ENCODE data around the gene ZNF777.

Gene ZNF777

DNA sequence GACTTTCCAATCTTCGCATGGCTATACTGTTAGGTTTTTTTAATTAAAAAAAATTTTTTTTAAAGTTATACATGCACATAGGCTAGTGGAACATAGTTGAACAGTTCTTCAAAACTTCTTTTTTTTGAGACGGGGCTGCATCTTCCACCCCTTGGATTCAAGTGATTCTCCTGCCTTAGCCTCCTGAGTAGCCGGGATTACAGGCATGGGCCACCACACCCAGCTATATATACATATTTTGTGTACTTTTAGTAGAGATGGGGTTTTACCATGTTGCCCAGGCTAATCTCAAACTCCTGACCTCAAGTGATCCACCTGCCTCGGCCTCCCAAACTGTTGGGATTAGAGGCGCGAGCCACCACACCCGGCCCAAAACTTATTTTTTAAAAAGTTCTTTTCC, 17.3 kb downstream of the ZNF777 start:
- Histone ChIP-seq H4K8ac (ENCODE audit: low read depth, low read length) (no peak overlapping the region), H2BK15ac (ENCODE audit: low read length) (no peak overlapping the region), H3K79me1 (ENCODE audit: low read depth, low read length) (no peaks in the 10 kb centered on the region), H2AFZ (ENCODE audit: low read length) (no peak overlapping the region), H3K14ac (ENCODE audit: low read length) (no peak overlapping the region), H3K9me3 (replicated peaks in 1 of 2; ENCODE audit: control insufficient read depth in 2 of 2, insufficient read depth in 1 of 2, low read depth in 1 of 2, low read length in 2 of 2) (no peaks in the 10 kb centered on the region), H3K4me2 (ENCODE audit: insufficient read depth, low read length, poor library complexity, severe bottlenecking) (no peak overlapping the region), H2BK120ac (ENCODE audit: low read depth, low read length) (no peak overlapping the region), H3K4me3 (ENCODE audit: low read length in 2 of 2) (no peak overlapping the region), H2AK5ac (ENCODE audit: low read depth, low read length) (no peak overlapping the region), H3K18ac (ENCODE audit: low read length) (no peak overlapping the region), H2BK5ac (ENCODE audit: low read length) (no peak overlapping the region), H4K91ac (ENCODE audit: low read depth, low read length, poor library complexity) (no peak overlapping the region), H3K9ac (ENCODE audit: low read depth, low read length, poor library complexity) (no peak overlapping the region), H3K4ac (ENCODE audit: low read length) (no peak overlapping the region), H3K36me3 (replicated peaks in 1 of 2; ENCODE audit: control insufficient read depth in 2 of 2, insufficient read depth in 2 of 2, low read length in 2 of 2) (peaks cover 15 to 76% of the 10 kb centered on the region in 2 donors), H3K27me3 (ENCODE audit: control insufficient read depth in 3 of 3, insufficient read depth in 3 of 3, low read depth in 1 of 3, low read length in 3 of 3) (no peaks in the 10 kb centered on the region), H3K4me1 (ENCODE audit: control insufficient read depth in 2 of 2, insufficient read depth in 1 of 2, low read depth in 1 of 2, low read length in 2 of 2) (no peaks in the 10 kb centered on the region), H2BK12ac (ENCODE audit: low read length) (no peak overlapping the region), H3K23ac (ENCODE audit: low read depth, low read length, poor library complexity) (no peak overlapping the region), H3K27ac (replicated peaks; ENCODE audit: low read length) (no peak overlapping the region)
- no peak for DNase-seq (ENCODE audit: low spot score)
- WGBS, 2 donors (ENCODE audit: extremely low coverage in 2 of 2, insufficient read length in 2 of 2, insufficient replicate concordance in 1 of 2) = no CpG with 5 or more reads among the region's 7 CpGs

DNA sequence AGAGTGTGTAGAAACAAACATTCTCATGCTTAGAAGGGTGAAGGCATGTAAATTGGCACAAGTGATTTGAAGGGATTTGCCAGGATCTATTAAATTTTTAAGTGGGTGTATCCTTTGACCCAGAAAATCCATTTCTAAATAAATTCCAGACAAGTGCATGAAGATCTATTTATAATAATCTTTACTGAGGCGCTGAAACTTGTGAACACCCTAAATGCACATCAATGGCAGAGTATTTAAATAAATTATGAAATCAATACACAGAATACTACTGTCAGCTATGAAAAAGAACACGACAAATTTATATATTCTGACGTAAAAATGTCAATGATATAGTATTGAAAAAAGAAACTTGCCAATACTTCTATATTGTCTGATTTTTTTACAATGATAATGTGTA, 17.9 kb downstream of the ZNF777 start:
- Histone ChIP-seq H2BK5ac (ENCODE audit: low read length) (no peak overlapping the region), H3K23ac (ENCODE audit: low read depth, low read length, poor library complexity) (no peak overlapping the region), H2AK5ac (ENCODE audit: low read depth, low read length) (no peak overlapping the region), H3K4me1 (ENCODE audit: control insufficient read depth in 2 of 2, insufficient read depth in 1 of 2, low read depth in 1 of 2, low read length in 2 of 2) (no peaks in the 10 kb centered on the region), H2BK120ac (ENCODE audit: low read depth, low read length) (no peak overlapping the region), H3K27ac (replicated peaks; ENCODE audit: low read length) (no peak overlapping the region), H3K36me3 (replicated peaks in 1 of 2; ENCODE audit: control insufficient read depth in 2 of 2, insufficient read depth in 2 of 2, low read length in 2 of 2) (peaks cover 15 to 77% of the 10 kb centered on the region in 2 donors), H4K8ac (ENCODE audit: low read depth, low read length) (no peak overlapping the region), H3K9ac (ENCODE audit: low read depth, low read length, poor library complexity) (no peak overlapping the region), H3K4me3 (ENCODE audit: low read length in 2 of 2) (no peak overlapping the region), H3K4ac (ENCODE audit: low read length) (no peak overlapping the region), H2AFZ (ENCODE audit: low read length) (no peak overlapping the region), H3K79me1 (ENCODE audit: low read depth, low read length) (no peaks in the 10 kb centered on the region), H3K18ac (ENCODE audit: low read length) (no peak overlapping the region), H3K9me3 (replicated peaks in 1 of 2; ENCODE audit: control insufficient read depth in 2 of 2, insufficient read depth in 1 of 2, low read depth in 1 of 2, low read length in 2 of 2) (no peaks in the 10 kb centered on the region), H3K14ac (ENCODE audit: low read length) (no peak overlapping the region), H3K27me3 (ENCODE audit: control insufficient read depth in 3 of 3, insufficient read depth in 3 of 3, low read depth in 1 of 3, low read length in 3 of 3) (no peaks in the 10 kb centered on the region), H4K91ac (ENCODE audit: low read depth, low read length, poor library complexity) (no peak overlapping the region), H3K4me2 (ENCODE audit: insufficient read depth, low read length, poor library complexity, severe bottlenecking) (no peak overlapping the region), H2BK15ac (ENCODE audit: low read length) (no peak overlapping the region), H2BK12ac (ENCODE audit: low read length) (no peak overlapping the region)
- no CpG with 5 or more reads among the region's 3 CpGs for WGBS, 2 donors (ENCODE audit: extremely low coverage in 2 of 2, insufficient read length in 2 of 2, insufficient replicate concordance in 1 of 2)
- no peak for DNase-seq (ENCODE audit: low spot score)

DNA sequence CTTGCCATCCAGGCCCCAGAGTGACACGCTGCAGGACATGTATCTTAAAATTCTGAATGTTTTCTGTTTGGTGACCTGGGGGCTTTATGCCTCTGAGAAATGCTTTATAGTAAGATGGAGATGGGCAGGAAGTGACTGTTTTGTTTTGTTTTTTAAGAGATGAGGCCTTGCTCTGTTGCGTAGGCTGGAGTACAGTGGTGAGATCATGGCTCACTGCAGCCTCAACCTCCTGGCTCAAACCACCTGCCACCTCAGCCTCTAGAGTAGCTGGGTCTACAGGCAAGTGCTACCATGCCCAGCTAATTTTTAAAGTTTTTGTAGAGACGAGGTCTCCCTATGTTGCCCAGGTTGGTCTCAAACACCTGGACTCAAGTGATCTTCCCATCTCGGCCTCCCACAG, 20.6 kb downstream of the ZNF777 start:
- no peak overlapping the region for H3K4me3 ChIP-seq (ENCODE audit: low read length in 2 of 2)
- H3K4me1 ChIP-seq (ENCODE audit: control insufficient read depth in 2 of 2, insufficient read depth in 1 of 2, low read depth in 1 of 2, low read length in 2 of 2) = no peaks in the 10 kb centered on the region
- H3K9me3 ChIP-seq (replicated peaks in 1 of 2; ENCODE audit: control insufficient read depth in 2 of 2, insufficient read depth in 1 of 2, low read depth in 1 of 2, low read length in 2 of 2) = no peaks in the 10 kb centered on the region
- H2BK15ac ChIP-seq (ENCODE audit: low read length) = no peak overlapping the region
- DNase-seq (ENCODE audit: low spot score) = no peak
- no peak overlapping the region for H2BK5ac ChIP-seq (ENCODE audit: low read length)
- no peak overlapping the region for H2AFZ ChIP-seq (ENCODE audit: low read length)
- no peak overlapping the region for H4K91ac ChIP-seq (ENCODE audit: low read depth, low read length, poor library complexity)
- no peak overlapping the region for H4K8ac ChIP-seq (ENCODE audit: low read depth, low read length)
- no peaks in the 10 kb centered on the region for H3K79me1 ChIP-seq (ENCODE audit: low read depth, low read length)
- H3K9ac ChIP-seq (ENCODE audit: low read depth, low read length, poor library complexity) = no peak overlapping the region
- no peak overlapping the region for H3K27ac ChIP-seq (replicated peaks; ENCODE audit: low read length)
- H2AK5ac ChIP-seq (ENCODE audit: low read depth, low read length) = no peak overlapping the region
- H2BK12ac ChIP-seq (ENCODE audit: low read length) = no peak overlapping the region
- H2BK120ac ChIP-seq (ENCODE audit: low read depth, low read length) = no peak overlapping the region
- H3K27me3 ChIP-seq (ENCODE audit: control insufficient read depth in 3 of 3, insufficient read depth in 3 of 3, low read depth in 1 of 3, low read length in 3 of 3) = no peaks in the 10 kb centered on the region
- WGBS, 2 donors (ENCODE audit: extremely low coverage in 2 of 2, insufficient read length in 2 of 2, insufficient replicate concordance in 1 of 2) = no CpG with 5 or more reads among the region's 4 CpGs
- H3K23ac ChIP-seq (ENCODE audit: low read depth, low read length, poor library complexity) = no peak overlapping the region
- H3K18ac ChIP-seq (ENCODE audit: low read length) = no peak overlapping the region
- H3K36me3 ChIP-seq (replicated peaks in 1 of 2; ENCODE audit: control insufficient read depth in 2 of 2, insufficient read depth in 2 of 2, low read length in 2 of 2) = peaks cover 9 to 69% of the 10 kb centered on the region in 2 donors
- no peak overlapping the region for H3K4ac ChIP-seq (ENCODE audit: low read length)
- H3K14ac ChIP-seq (ENCODE audit: low read length) = no peak overlapping the region
- no peak overlapping the region for H3K4me2 ChIP-seq (ENCODE audit: insufficient read depth, low read length, poor library complexity, severe bottlenecking)

DNA sequence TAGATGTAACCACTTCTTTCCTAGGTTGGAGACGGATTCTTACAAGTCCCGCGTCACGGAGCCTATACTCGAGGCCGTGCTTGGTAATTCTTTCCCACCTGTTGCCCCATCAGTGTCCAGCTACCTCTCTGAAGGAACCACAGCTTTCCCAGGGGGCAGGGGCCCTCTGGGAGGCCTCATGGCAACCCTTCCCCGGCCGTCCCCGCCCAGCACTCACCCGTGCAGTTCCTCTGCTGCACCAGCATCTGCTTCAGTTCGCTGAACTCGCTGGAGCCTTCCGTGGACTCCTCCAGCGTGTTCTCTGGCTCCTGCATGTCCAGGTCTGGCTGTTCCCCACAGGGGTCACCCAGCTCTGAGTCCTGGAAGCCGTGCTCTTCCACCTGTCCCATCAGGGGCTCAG, 24.5 kb downstream of the ZNF777 start:
- no peak overlapping the region for H2BK12ac ChIP-seq (ENCODE audit: low read length)

More for the DNA sequence above, 24.5 kb downstream of the ZNF777 start:
- H2BK120ac ChIP-seq (ENCODE audit: low read depth, low read length) = no peak overlapping the region
- H4K91ac ChIP-seq (ENCODE audit: low read depth, low read length, poor library complexity) = no peak overlapping the region
- no peak overlapping the region for H3K14ac ChIP-seq (ENCODE audit: low read length)
- no peak overlapping the region for H3K4ac ChIP-seq (ENCODE audit: low read length)
- H3K23ac ChIP-seq (ENCODE audit: low read depth, low read length, poor library complexity) = no peak overlapping the region
- H3K27ac ChIP-seq (replicated peaks; ENCODE audit: low read length) = no peak overlapping the region
- H2AFZ ChIP-seq (ENCODE audit: low read length) = no peak overlapping the region
- no CpG with 5 or more reads among the region's 15 CpGs for WGBS, 2 donors (ENCODE audit: extremely low coverage in 2 of 2, insufficient read length in 2 of 2, insufficient replicate concordance in 1 of 2)
- no peak overlapping the region for H3K4me3 ChIP-seq (ENCODE audit: low read length in 2 of 2)
- DNase-seq (ENCODE audit: low spot score) = no peak
- peaks cover 24 to 76% of the 10 kb centered on the region in 2 donors for H3K36me3 ChIP-seq (replicated peaks in 1 of 2; ENCODE audit: control insufficient read depth in 2 of 2, insufficient read depth in 2 of 2, low read length in 2 of 2)
- no peak overlapping the region for H2BK5ac ChIP-seq (ENCODE audit: low read length)
- H2AK5ac ChIP-seq (ENCODE audit: low read depth, low read length) = no peak overlapping the region
- H3K9me3 ChIP-seq (replicated peaks in 1 of 2; ENCODE audit: control insufficient read depth in 2 of 2, insufficient read depth in 1 of 2, low read depth in 1 of 2, low read length in 2 of 2) = peaks cover 0 to 2% of the 10 kb centered on the region in 2 donors
- no peaks in the 10 kb centered on the region for H3K79me1 ChIP-seq (ENCODE audit: low read depth, low read length)
- no peak overlapping the region for H4K8ac ChIP-seq (ENCODE audit: low read depth, low read length)
- no peak overlapping the region for H2BK15ac ChIP-seq (ENCODE audit: low read length)
- no peak overlapping the region for H3K18ac ChIP-seq (ENCODE audit: low read length)
- no peaks in the 10 kb centered on the region for H3K4me1 ChIP-seq (ENCODE audit: control insufficient read depth in 2 of 2, insufficient read depth in 1 of 2, low read depth in 1 of 2, low read length in 2 of 2)
- no peaks in the 10 kb centered on the region for H3K27me3 ChIP-seq (ENCODE audit: control insufficient read depth in 3 of 3, insufficient read depth in 3 of 3, low read depth in 1 of 3, low read length in 3 of 3)
- H3K9ac ChIP-seq (ENCODE audit: low read depth, low read length, poor library complexity) = no peak overlapping the region
- H3K4me2 ChIP-seq (ENCODE audit: insufficient read depth, low read length, poor library complexity, severe bottlenecking) = no peak overlapping the region
